K562 (cell line): Measurements from ENCODE around the gene LGALS8. TPM values are rescaled to one million over a fixed set of nuclear protein-coding genes. Genes with fewer than 3 reads are reported as not detected.

Experiments
- ATAC-seq: fragments of 200-7000 bp; cut with Tn5 transposase; 3 replicates; pipeline ENCODE4 v1.9.1; 2020; ENCODE audit warnings: moderate library complexity
- BruUV-seq: library from RNA; stranded (reverse); fragments of 400-500 nt; replicated peaks from 2 replicates; lab custom pipeline; 2021; lab: Mats Ljungman, UMichigan
- CTCF ChIA-PET: fragments of 300-600 bp; formaldehyde crosslinking; extraction: SDS; loops from one replicate; lab custom pipeline; 2021; ENCODE audit warnings: low intra/inter-chr PET ratio; lab: Yijun Ruan, JAX
- POLR2A ChIA-PET: fragments of 300-600, 350-650 bp; sonication (Branson Sonifier 250); formaldehyde crosslinking; extraction: SDS; loops from one replicate; lab custom pipeline; 2021; ENCODE audit warnings: antibody characterized with exemption, inconsistent platforms; lab: Yijun Ruan, JAX
- DNase-seq, 4 experiments: peaks; one replicate each; pipeline versions ENCODE4 v3.0.0 to v3.0.0-alpha.2; 2011 to 2018; ENCODE audit warnings: low spot score in 3 of 4, mixed read lengths in 3 of 4; ENCODE audit errors: extremely low read depth in 1 of 4
- FAIRE-seq: peaks from 2 replicates; lab custom pipeline; 2011; peaks lifted over from hg19 to GRCh38; lab: Jason Lieb, UNC
- H2AFZ ChIP-seq: 2 replicates; pipeline ENCODE4 v1.6.0; 2011; ENCODE audit warnings: low read depth, low read length, control low read depth, inconsistent platforms
- H3K27ac ChIP-seq: fragments of 200-600 bp; 3 replicates; pipeline ENCODE4 v1.8.0; 2011; ENCODE audit warnings: low read depth, mild to moderate bottlenecking, control low read depth, inconsistent platforms, low read length, moderate library complexity, mixed read lengths; ENCODE audit errors: extremely low read depth
- H3K27me3 ChIP-seq, 2 experiments: fragments of 300-600 bp in 1 of 2; 2 replicates in 1 of 2; 3 replicates in 1 of 2; pipeline versions ENCODE4 v1.6.0 to v1.8.0; 2011; ENCODE audit warnings: inconsistent platforms in 2 of 2, low read length in 2 of 2, mild to moderate bottlenecking in 1 of 2, mixed read lengths in 1 of 2, moderate library complexity in 1 of 2; ENCODE audit not compliant: control insufficient read depth in 2 of 2, insufficient read depth in 2 of 2
- H3K36me3 ChIP-seq: fragments of 300-600 bp; 3 replicates; pipeline ENCODE4 v1.8.0; 2011; ENCODE audit warnings: mild to moderate bottlenecking, low read length, inconsistent platforms; ENCODE audit not compliant: control insufficient read depth, insufficient read depth
- H3K4me1 ChIP-seq, 2 experiments: fragments of 200-600 bp in 1 of 2; replicated peaks in 1 of 2; 2 replicates in 1 of 2; 3 replicates in 1 of 2; pipeline versions ENCODE4 v1.5.1 to v1.8.0; 2011; ENCODE audit warnings: inconsistent platforms in 2 of 2, low read length in 2 of 2, mild to moderate bottlenecking in 1 of 2, mixed read lengths in 1 of 2, moderate library complexity in 1 of 2; ENCODE audit not compliant: control insufficient read depth in 2 of 2, insufficient read depth in 2 of 2
- H3K4me2 ChIP-seq: 2 replicates; pipeline ENCODE4 v1.6.1; 2011; ENCODE audit warnings: low read length, control low read depth, inconsistent platforms, mixed read lengths; ENCODE audit not compliant: insufficient read depth
- H3K4me3 ChIP-seq: fragments of 200-600 bp; sonication (generic), shearing (Covaris generic); 2 replicates; pipeline ENCODE4 v1.5.1; 2016; ENCODE audit warnings: control low read depth, inconsistent platforms
- H3K79me2 ChIP-seq: fragments of 200-600 bp; 3 replicates; pipeline ENCODE4 v1.8.0; 2011; ENCODE audit warnings: low read length, inconsistent platforms; ENCODE audit not compliant: control insufficient read depth, insufficient read depth
- H3K9ac ChIP-seq, 2 experiments: 2 replicates each; pipeline versions ENCODE4 v1.6.0 to v1.6.1; 2011; ENCODE audit warnings: low read depth in 2 of 2, low read length in 2 of 2, control low read depth in 1 of 2, inconsistent platforms in 1 of 2, mild to moderate bottlenecking in 1 of 2, mixed read lengths in 1 of 2; ENCODE audit not compliant: insufficient read depth in 1 of 2
- H3K9me1 ChIP-seq: one replicate; pipeline ENCODE4 v1.6.0; 2011; ENCODE audit warnings: inconsistent platforms, mild to moderate bottlenecking, low read length, moderate library complexity; ENCODE audit not compliant: control insufficient read depth, insufficient read depth
- H3K9me3 ChIP-seq: replicated peaks from 2 replicates; pipeline ENCODE4 v1.5.1; 2011; ENCODE audit warnings: low read depth, low read length, inconsistent platforms; ENCODE audit not compliant: control insufficient read depth, insufficient read depth
- H4K20me1 ChIP-seq: replicated peaks from 2 replicates; pipeline ENCODE4 v1.6.1; 2011; ENCODE audit warnings: low read length, inconsistent platforms, mixed read lengths; ENCODE audit not compliant: control insufficient read depth, insufficient read depth
- ATF4 ChIP-seq: fragments of 450-650 bp; formaldehyde crosslinking; IDR thresholded peaks from 2 replicates; pipeline ENCODE4 v1.4.0; 2022; ENCODE audit warnings: mild to moderate bottlenecking, moderate library complexity
- BRCA1 ChIP-seq, 2 experiments: fragments of 450-650 bp in 1 of 2; sonication (generic) in 1 of 2; formaldehyde crosslinking in 1 of 2; IDR thresholded peaks; 2 replicates each; pipeline versions ENCODE4 v1.5.0 to v1.6.1; 2017 to 2020; ENCODE audit warnings: mild to moderate bottlenecking in 1 of 2, missing genetic modification reagents in 1 of 2
- BRF2 ChIP-seq: IDR thresholded peaks from 3 replicates; pipeline ENCODE4 v1.6.1; 2011; ENCODE audit warnings: borderline replicate concordance, mild to moderate bottlenecking; ENCODE audit not compliant: insufficient read length, insufficient read depth
- EWSR1 ChIP-seq: fragments of 450-650 bp; IDR thresholded peaks from 2 replicates; pipeline ENCODE4 v1.6.1; 2018; ENCODE audit warnings: borderline replicate concordance, mild to moderate bottlenecking, low read depth, moderate library complexity; ENCODE audit not compliant: partially characterized antibody
- FOXJ2 ChIP-seq: fragments of 200-800 bp; sonication (Bioruptor generic); IDR thresholded peaks from 2 replicates; pipeline ENCODE4 v1.6.1; 2016; ENCODE audit warnings: missing genetic modification characterization, missing compliant biosample characterization
- HDAC6 ChIP-seq: IDR thresholded peaks from 2 replicates; pipeline ENCODE4 v1.6.1; 2012; ENCODE audit warnings: low read depth, mild to moderate bottlenecking, control low read depth, inconsistent platforms, low read length, moderate library complexity
- JUN ChIP-seq, 2 experiments: sonication (generic) in 1 of 2; formaldehyde crosslinking in 1 of 2; IDR thresholded peaks; 2 replicates each; pipeline versions ENCODE4 v1.6.1 to v1.8.0; 2012 to 2022; ENCODE audit warnings: borderline replicate concordance in 2 of 2, mild to moderate bottlenecking in 2 of 2, improper control_type of control experiment in 1 of 2, low read depth in 1 of 2, low read length in 1 of 2, missing genetic modification reagents in 1 of 2
- MIER1 ChIP-seq: fragments of 450-650 bp; IDR thresholded peaks from 2 replicates; pipeline ENCODE4 v1.6.1; 2016; ENCODE audit warnings: antibody characterized with exemption, mild to moderate bottlenecking, low read depth
- NUFIP1 ChIP-seq: fragments of 450-650 bp; IDR thresholded peaks from 2 replicates; pipeline ENCODE4 v1.6.1; 2018; ENCODE audit not compliant: partially characterized antibody
- RCOR1 ChIP-seq, 2 experiments: IDR thresholded peaks; 2 replicates each; pipeline ENCODE4 v1.6.1; 2012; ENCODE audit warnings: low read depth in 2 of 2, low read length in 2 of 2, borderline replicate concordance in 1 of 2, improper control_type of control experiment in 1 of 2
- TAF1 ChIP-seq: IDR thresholded peaks from 2 replicates; pipeline ENCODE4 v1.6.1; 2011; ENCODE audit warnings: mild to moderate bottlenecking, low read length, moderate library complexity; ENCODE audit not compliant: insufficient read depth, control insufficient read depth, severe bottlenecking; ENCODE audit errors: extremely low read depth
- TAF7 ChIP-seq: fragments of 450-650 bp; IDR thresholded peaks from 2 replicates; pipeline ENCODE4 v1.6.1; 2016; ENCODE audit warnings: missing genetic modification characterization, missing compliant biosample characterization
- TEAD1 ChIP-seq, 2 experiments: fragments of 450-650 bp in 1 of 2; sonication (generic) in 1 of 2; formaldehyde crosslinking; IDR thresholded peaks; 2 replicates each; pipeline versions ENCODE4 v1.4.0 to v1.8.0; 2020 to 2022; ENCODE audit warnings: mild to moderate bottlenecking in 2 of 2, missing genetic modification reagents in 1 of 2
- ZFP30 ChIP-seq: fragments of 250-450 bp; sonication (Bioruptor Pico); IDR thresholded peaks from 2 replicates; pipeline ENCODE4 v1.8.0; 2022; ENCODE audit warnings: moderate library complexity, mild to moderate bottlenecking, inconsistent platforms, borderline replicate concordance
- ZNF277 ChIP-seq: fragments of 250-450 bp; sonication (Bioruptor Pico); IDR thresholded peaks from 2 replicates; pipeline ENCODE4 v1.8.0; 2022; ENCODE audit warnings: inconsistent platforms, mild to moderate bottlenecking, moderate library complexity, borderline replicate concordance
- ZNF316 ChIP-seq: fragments of 450-650 bp; IDR thresholded peaks from 2 replicates; pipeline ENCODE4 v1.6.1; 2016
- ZNF668 ChIP-seq: fragments of 250-450 bp; sonication (Bioruptor Pico); IDR thresholded peaks from 2 replicates; pipeline ENCODE4 v1.8.0; 2022; ENCODE audit warnings: mild to moderate bottlenecking, inconsistent platforms
- WGBS: fragments of 100-300 bp; shearing (Covaris generic); methylation state at CpG from one replicate; pipeline ENCODE4 v1.1.6; 2016; ENCODE audit warnings: low coverage, mixed read lengths; ENCODE audit not compliant: insufficient coverage; ENCODE audit errors: missing lambda C conversion rate; 5-methylcytosine and 5-hydroxymethylcytosine counted together
- in situ Hi-C: fragments of 300-500 bp; cut with MboI; formaldehyde crosslinking; loops from 4 replicates; pipeline ENCODE4 v1.15.0; 2018; ENCODE audit warnings: inconsistent platforms, mixed read lengths
- intact Hi-C: fragments of 100-400 bp; cut with micrococcal nuclease; formaldehyde crosslinking; loops from 2 replicates; pipeline ENCODE4 v1.14.2; 2022
- polyA plus RNA-seq, 8 experiments: library from polyadenylated mRNA; depleted of rRNA in 4 of 8; stranded (reverse) in 5 of 8; unstranded in 3 of 8; fragments of >200 nt; fragmentation: Nextera tagmentation in 2 of 8; fragmentation: Illumina TruSeq in 1 of 8; extraction: Ambion mirVana in 2 of 8; extraction: Trizol in 1 of 8; gene quantifications; 2 replicates each; pipeline versions ENCODE4 v1.2.1 to v1.2.3, GENCODE V29; 2011 to 2014; ENCODE audit warnings: inconsistent platforms in 1 of 8, missing spikeins in 1 of 8
- total RNA-seq, 7 experiments: library from RNA; depleted of rRNA in 6 of 7; stranded (reverse); fragments of >200 nt in 6 of 7; fragmentation: Illumina TruSeq in 2 of 7; extraction: Trizol in 2 of 7; gene quantifications; 2 replicates each; pipeline versions ENCODE4 v1.2.1 to v1.2.3, GENCODE V29; 2011 to 2021; ENCODE audit warnings: low replicate concordance in 1 of 7
- TF ChIP-seq, protein P1 (sequence below): fragments of 450-650 bp; IDR thresholded peaks from 2 replicates; pipeline ENCODE4 v1.6.1; 2014; ENCODE audit warnings: low read depth, mild to moderate bottlenecking, moderate library complexity, borderline replicate concordance

LGALS8 gene
- total and polyA plus RNA-seq, 9 of the 15 experiments (the other 6 are each of a cell fraction or from before 2014, with no cell fraction given) = 57.4 to 87.7 (median 70.3) TPM

GRCh38 chr1:236558081-236558480 lies 34.3 kb downstream of the LGALS8 start:
- intact Hi-C loops (no loop called here), in situ Hi-C loops (no loop called here)
- H2AFZ ChIP-seq = no peak overlapping the region
- no peak for ATAC-seq
- no peak overlapping the region for H3K27ac ChIP-seq
- H3K4me3 ChIP-seq = no peak overlapping the region
- H3K79me2 ChIP-seq = no peaks in the 10 kb centered on the region
- H3K36me3 ChIP-seq = peaks cover 95% of the 10 kb centered on the region
- no peak for FAIRE-seq
- H3K9me3 ChIP-seq = no peaks in the 10 kb centered on the region
- WGBS = 94% methylated on average over 7 of the region's 9 CpGs
- POLR2A ChIA-PET = interaction anchor here (1.0 to 2.6 kb wide), 4 partner anchors 9 to 36 kb away, joined by 3 to 14 read pairs (median 3); no protein-coding TSS in a partner anchor
- no peak overlapping the region for H3K9ac ChIP-seq
- no peaks in the 10 kb centered on the region for H3K27me3 ChIP-seq
- no peak overlapping the region for H3K4me2 ChIP-seq
- no TSS peak for BruUV-seq
- no peaks in the 10 kb centered on the region for H3K9me1 ChIP-seq
- DNase-seq = no peak
- no peaks in the 10 kb centered on the region for H3K4me1 ChIP-seq
- CTCF ChIA-PET = no interaction called here
- H4K20me1 ChIP-seq = no peaks in the 10 kb centered on the region
- TF ChIP-seq BRCA1 (IDR thresholded peaks at IDR 0.05) (no peak), BRCA1 (CRISPR knock-in tag; IDR thresholded peaks at IDR 0.05) (no peak), JUN (IDR thresholded peaks at IDR 0.05; ENCODE audit: borderline replicate concordance, low read depth, low read length) (no peak), JUN (CRISPR knock-in tag; IDR thresholded peaks at IDR 0.05; ENCODE audit: borderline replicate concordance) (no peak), RCOR1 (IDR thresholded peaks at IDR 0.05; ENCODE audit: borderline replicate concordance in 1 of 2, low read depth in 2 of 2, low read length in 2 of 2) (no peak), TAF1 (no peak), ZNF316 (no peak), ZNF668 (CRISPR knock-in tag) (no peak), HDAC6 (no peak), MIER1 (no peak), TEAD1 (CRISPR knock-in tag; IDR thresholded peaks at IDR 0.05) (no peak), EWSR1 (no peak), FOXJ2 (tag) (no peak), ZFP30 (CRISPR knock-in tag) (no peak), TAF7 (tag) (no peak), ATF4 (CRISPR knock-in tag) (no peak), BRF2 (no peak), ZNF277 (no peak), NUFIP1 (no peak)
- TF ChIP-seq, protein P1, sequence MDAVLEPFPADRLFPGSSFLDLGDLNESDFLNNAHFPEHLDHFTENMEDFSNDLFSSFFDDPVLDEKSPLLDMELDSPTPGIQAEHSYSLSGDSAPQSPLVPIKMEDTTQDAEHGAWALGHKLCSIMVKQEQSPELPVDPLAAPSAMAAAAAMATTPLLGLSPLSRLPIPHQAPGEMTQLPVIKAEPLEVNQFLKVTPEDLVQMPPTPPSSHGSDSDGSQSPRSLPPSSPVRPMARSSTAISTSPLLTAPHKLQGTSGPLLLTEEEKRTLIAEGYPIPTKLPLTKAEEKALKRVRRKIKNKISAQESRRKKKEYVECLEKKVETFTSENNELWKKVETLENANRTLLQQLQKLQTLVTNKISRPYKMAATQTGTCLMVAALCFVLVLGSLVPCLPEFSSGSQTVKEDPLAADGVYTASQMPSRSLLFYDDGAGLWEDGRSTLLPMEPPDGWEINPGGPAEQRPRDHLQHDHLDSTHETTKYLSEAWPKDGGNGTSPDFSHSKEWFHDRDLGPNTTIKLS = no peak
